HUES64 (cell line): ENCODE results near the gene EME2.

Source experiments
- H3K27ac ChIP-seq: 2 replicates; pipeline ENCODE4 v1.7.0; 2013; ENCODE audit warnings: low read depth, low read length, inconsistent platforms
- H3K27me3 ChIP-seq: 2 replicates; pipeline ENCODE4 v1.6.1; 2013; ENCODE audit warnings: mild to moderate bottlenecking, low read length; ENCODE audit not compliant: insufficient read depth
- H3K36me3 ChIP-seq: 2 replicates; pipeline ENCODE4 v1.6.1; 2013; ENCODE audit warnings: mild to moderate bottlenecking, low read length; ENCODE audit not compliant: insufficient read depth
- H3K4me1 ChIP-seq: 2 replicates; pipeline ENCODE4 v1.6.1; 2013; ENCODE audit warnings: mild to moderate bottlenecking, low read length, moderate library complexity; ENCODE audit not compliant: insufficient read depth
- H3K4me3 ChIP-seq: 2 replicates; pipeline ENCODE4 v1.5.1; 2013; ENCODE audit warnings: mild to moderate bottlenecking, low read length, moderate library complexity
- H3K9ac ChIP-seq: 2 replicates; pipeline ENCODE4 v1.6.1; 2013; ENCODE audit warnings: mild to moderate bottlenecking, low read depth, low read length
- H3K9me3 ChIP-seq: 2 replicates; pipeline ENCODE4 v1.6.1; 2013; ENCODE audit warnings: low read depth, low read length; ENCODE audit not compliant: insufficient read depth
- WGBS: fragments of 150-250, 120-280 bp; methylation state at CpG from one replicate; pipeline ENCODE4 v1.1.7; 2013; ENCODE audit warnings: missing lambda C conversion rate; 5-methylcytosine and 5-hydroxymethylcytosine counted together

The EME2 gene

GRCh38 chr16:1825381-1825863, 52.8 kb downstream of the EME2 start:
- Histone ChIP-seq H3K36me3 (no peaks in the 10 kb centered on the region), H3K9ac (no peak overlapping the region), H3K27me3 (peaks cover 3% of the 10 kb centered on the region; the same call in 1 of the 2 replicates), H3K4me3 (peak overlapping the region; percentile 78), H3K27ac (no peak overlapping the region), H3K9me3 (no peaks in the 10 kb centered on the region), H3K4me1 (no peaks in the 10 kb centered on the region)
- WGBS, result 89% methylated on average over 15 of the region's 15 CpGs
